IMR-90 (cell line): ENCODE measurements around the gene FJX1. TPM values are rescaled to one million over a fixed set of nuclear protein-coding genes. Genes with fewer than 3 reads are reported as not detected.

Source experiments
- ATAC-seq: fragments of 200-7000 bp; cut with Tn5 transposase; 2 replicates; pipeline ENCODE4 v1.9.1; 2020; ENCODE audit warnings: low read depth, mild to moderate bottlenecking, moderate library complexity
- BruUV-seq: library from RNA; stranded (reverse); fragments of 400-500 nt; replicated peaks from 2 replicates; lab custom pipeline; 2021; lab: Mats Ljungman, UMichigan
- CTCF ChIA-PET: fragments of 300-600 bp; formaldehyde crosslinking; extraction: SDS; loops from one replicate; lab custom pipeline; 2021; ENCODE audit warnings: antibody characterized with exemption; lab: Yijun Ruan, JAX
- POLR2A ChIA-PET: fragments of 300-600 bp; sonication (Branson Sonifier 250); formaldehyde crosslinking; loops from one replicate; lab custom pipeline; 2022; ENCODE audit warnings: antibody characterized with exemption; ENCODE audit not compliant: unreplicated experiment; lab: Charles Lee
- DNase-seq: peaks from one replicate; pipeline ENCODE4 v3.0.0; 2013
- H2AFZ ChIP-seq: replicated peaks from 2 replicates; pipeline ENCODE3; 2013; ENCODE audit warnings: low read length, mild to moderate bottlenecking; ENCODE audit not compliant: poor library complexity
- H2AK5ac ChIP-seq: 2 replicates; pipeline ENCODE4 v1.6.1; 2013; ENCODE audit warnings: low read depth, low read length, inconsistent platforms
- H2AK9ac ChIP-seq: replicated peaks from 2 replicates; pipeline ENCODE3; 2013; ENCODE audit warnings: mild to moderate bottlenecking, low read depth, low read length, moderate library complexity; ENCODE audit not compliant: poor library complexity
- H2BK120ac ChIP-seq: 2 replicates; pipeline ENCODE4 v1.6.1; 2013; ENCODE audit warnings: low read depth, low read length, inconsistent platforms
- H2BK15ac ChIP-seq: 3 replicates; pipeline ENCODE4 v1.6.1; 2013; ENCODE audit warnings: low read depth, low read length, inconsistent platforms
- H2BK20ac ChIP-seq: 2 replicates; pipeline ENCODE4 v1.6.1; 2013; ENCODE audit warnings: low read depth, mild to moderate bottlenecking, inconsistent platforms, low read length, moderate library complexity
- H2BK5ac ChIP-seq: 2 replicates; pipeline ENCODE4 v1.6.1; 2013; ENCODE audit warnings: mild to moderate bottlenecking, low read depth, low read length, inconsistent platforms; ENCODE audit not compliant: poor library complexity, severe bottlenecking
- H3K14ac ChIP-seq: replicated peaks from 2 replicates; pipeline ENCODE4 v1.6.1; 2013; ENCODE audit warnings: low read depth, low read length, inconsistent platforms
- H3K18ac ChIP-seq: 2 replicates; pipeline ENCODE4 v1.6.1; 2013; ENCODE audit warnings: low read depth, low read length, control low read depth
- H3K23ac ChIP-seq: 2 replicates; pipeline ENCODE4 v1.6.1; 2013; ENCODE audit warnings: low read depth, low read length, inconsistent platforms
- H3K27ac ChIP-seq: 2 replicates; pipeline ENCODE4 v1.5.1; 2013; ENCODE audit warnings: mild to moderate bottlenecking, control low read depth, low read length; ENCODE audit not compliant: insufficient read depth
- H3K27me3 ChIP-seq: 2 replicates; pipeline ENCODE4 v1.6.1; 2013; ENCODE audit warnings: low read length; ENCODE audit not compliant: control insufficient read depth, insufficient read depth
- H3K36me3 ChIP-seq: 2 replicates; pipeline ENCODE4 v1.6.1; 2013; ENCODE audit warnings: low read length, mixed read lengths; ENCODE audit not compliant: control insufficient read depth, insufficient read depth
- H3K4ac ChIP-seq: 2 replicates; pipeline ENCODE4 v1.6.1; 2013; ENCODE audit warnings: low read depth, low read length, inconsistent platforms
- H3K4me1 ChIP-seq: 2 replicates; pipeline ENCODE4 v1.6.1; 2013; ENCODE audit warnings: low read length, mixed read lengths; ENCODE audit not compliant: control insufficient read depth, insufficient read depth
- H3K4me2 ChIP-seq: 2 replicates; pipeline ENCODE4 v1.6.1; 2013; ENCODE audit warnings: low read depth, mild to moderate bottlenecking, control low read depth, low read length, moderate library complexity
- H3K4me3 ChIP-seq: 2 replicates; pipeline ENCODE4 v1.5.1; 2013; ENCODE audit warnings: low read depth, mild to moderate bottlenecking, control low read depth, low read length, moderate library complexity; ENCODE audit not compliant: insufficient read depth
- H3K56ac ChIP-seq: 2 replicates; pipeline ENCODE4 v1.6.1; 2013; ENCODE audit warnings: low read length, inconsistent platforms; ENCODE audit not compliant: insufficient read depth; ENCODE audit errors: extremely low read depth
- H3K79me1 ChIP-seq, 2 experiments: 2 replicates each; pipeline ENCODE4 v1.6.1; 2013; ENCODE audit warnings: low read length in 2 of 2, inconsistent platforms in 1 of 2, low read depth in 1 of 2
- H3K9ac ChIP-seq: 2 replicates; pipeline ENCODE4 v1.6.1; 2013; ENCODE audit warnings: low read depth, low read length, control low read depth
- H3K9me1 ChIP-seq: 2 replicates; pipeline ENCODE4 v1.6.1; 2013; ENCODE audit warnings: low read length, inconsistent platforms; ENCODE audit not compliant: insufficient read depth
- H3K9me3 ChIP-seq: 2 replicates; pipeline ENCODE4 v1.6.1; 2013; ENCODE audit warnings: low read length; ENCODE audit not compliant: control insufficient read depth, insufficient read depth
- H4K20me1 ChIP-seq: 2 replicates; pipeline ENCODE4 v1.6.1; 2013; ENCODE audit warnings: low read length, inconsistent platforms; ENCODE audit not compliant: insufficient read depth
- H4K5ac ChIP-seq: 2 replicates; pipeline ENCODE4 v1.6.1; 2013; ENCODE audit warnings: mild to moderate bottlenecking, low read depth, low read length, control low read depth
- H4K8ac ChIP-seq, 2 experiments: 2 replicates each; pipeline ENCODE4 v1.6.1; 2013; ENCODE audit warnings: low read depth in 2 of 2, low read length in 2 of 2, control low read depth in 1 of 2, inconsistent platforms in 1 of 2
- H4K91ac ChIP-seq: 2 replicates; pipeline ENCODE4 v1.6.1; 2013; ENCODE audit warnings: low read depth, low read length, inconsistent platforms; ENCODE audit not compliant: insufficient read depth
- MXI1 ChIP-seq: IDR thresholded peaks from 2 replicates; pipeline ENCODE4 v1.6.1; 2012; ENCODE audit warnings: low read depth, mild to moderate bottlenecking, low read length, moderate library complexity, borderline replicate concordance
- NFE2L2 ChIP-seq: fragments of 150-350 bp; IDR thresholded peaks from 2 replicates; pipeline ENCODE4 v1.6.1; 2016; ENCODE audit warnings: low read depth, mild to moderate bottlenecking, low read length
- WGBS, 2 experiments: methylation state at CpG; one replicate each; pipeline versions ENCODE4 v1.1.5 to v1.1.7; 2013; ENCODE audit warnings: missing lambda C conversion rate in 2 of 2; ENCODE audit not compliant: insufficient read length in 1 of 2; ENCODE audit errors: extremely low coverage in 2 of 2; 5-methylcytosine and 5-hydroxymethylcytosine counted together
- dilution Hi-C: fragments of 300-500 bp; cut with HindIII; formaldehyde crosslinking; loops from one replicate; pipeline ENCODE4 v1.14.3; 2018; ENCODE audit warnings: low sequenced_read_pairs; ENCODE audit not compliant: unreplicated experiment
- in situ Hi-C: fragments of 300-500 bp; cut with MboI; formaldehyde crosslinking; loops from 3 replicates; pipeline ENCODE4 v1.14.3; 2019; ENCODE audit warnings: low sequenced_read_pairs, inconsistent platforms, mixed read lengths
- intact Hi-C: fragments of 100-400 bp; cut with micrococcal nuclease; formaldehyde crosslinking; loops from 2 replicates; pipeline ENCODE4 v1.10.0; 2022
- polyA plus RNA-seq, 3 experiments: library from polyadenylated mRNA; depleted of rRNA; stranded (reverse); fragments of >200 nt; gene quantifications; 2 replicates each; pipeline ENCODE4 v1.2.3, GENCODE V29; 2012; ENCODE audit warnings: low replicate concordance in 1 of 3
- total RNA-seq: library from RNA; depleted of rRNA; stranded (reverse); fragments of >200 nt; gene quantifications from 2 replicates; pipeline ENCODE4 v1.2.3, GENCODE V29; 2012

FJX1 gene
- total and polyA plus RNA-seq, 2 of the 4 experiments (the other 2 are of a cell fraction), result 8.4 to 11.2 TPM

DNA sequence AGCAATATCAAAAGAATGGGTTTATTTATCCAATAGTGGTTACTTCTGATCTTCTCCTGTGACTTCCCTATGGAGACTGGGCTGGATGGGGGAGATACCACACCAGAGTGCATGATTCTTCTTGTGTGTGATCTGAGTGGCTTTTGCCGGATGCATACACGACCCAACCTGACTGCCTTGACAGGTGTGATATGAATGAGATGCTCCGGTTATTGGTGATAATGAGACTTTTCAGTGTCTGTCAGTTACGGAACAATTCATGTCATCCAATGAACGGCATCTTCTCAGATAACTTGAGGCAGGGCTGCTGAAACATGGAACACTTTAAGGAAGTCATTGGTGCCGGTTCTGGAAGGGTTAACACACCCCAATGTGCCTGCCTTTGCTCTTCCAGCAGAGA, 17.7 kb downstream of the FJX1 start:
- CTCF ChIA-PET, result no interaction called here
- in situ Hi-C loops, result no loop called here
- H4K8ac ChIP-seq, result no peak overlapping the region

More for the DNA sequence above, 17.7 kb downstream of the FJX1 start:
- no peak overlapping the region for H3K9ac ChIP-seq
- H2AK5ac ChIP-seq, result peak overlapping the region; percentile 15; the same call in 1 of the 2 replicates
- no peak for TF ChIP-seq MXI1
- TF ChIP-seq NFE2L2, result no peak
- no peak overlapping the region; the same call in 1 of the 2 replicates for H2BK120ac ChIP-seq
- no peak overlapping the region for H3K14ac ChIP-seq
- no peaks in the 10 kb centered on the region for H4K20me1 ChIP-seq
- no peaks in the 10 kb centered on the region for H3K79me1 ChIP-seq
- H3K4me1 ChIP-seq, result peaks cover 2% of the 10 kb centered on the region
- no peak overlapping the region for H3K4me3 ChIP-seq
- no peak overlapping the region for H2BK15ac ChIP-seq
- no peak overlapping the region for H3K56ac ChIP-seq
- H2AFZ ChIP-seq, result no peak overlapping the region
- H3K4ac ChIP-seq, result no peak overlapping the region
- no peak for DNase-seq
- no peak overlapping the region for H3K18ac ChIP-seq
- H3K36me3 ChIP-seq, result no peaks in the 10 kb centered on the region
- BruUV-seq, result no TSS peak
- H3K27ac ChIP-seq, result no peak overlapping the region
- dilution Hi-C loops (no loop called here), intact Hi-C loops (no loop called here)
- POLR2A ChIA-PET, result no interaction called here
- no peak overlapping the region for H4K5ac ChIP-seq
- H3K9me1 ChIP-seq, result 0 out of 2 replicates have a peak, but pooled peaks cover 4% of the 10 kb centered on the region
- no peak overlapping the region for H2AK9ac ChIP-seq
- no peaks in the 10 kb centered on the region for H3K9me3 ChIP-seq
- no peak overlapping the region for H3K23ac ChIP-seq
- no peak for ATAC-seq
- H2BK5ac ChIP-seq, result no peak overlapping the region
- no peaks in the 10 kb centered on the region for H3K27me3 ChIP-seq
- WGBS, 2 experiments, result no CpG with 5 or more reads among the region's 6 CpGs
- H3K4me2 ChIP-seq, result no peak overlapping the region
- no peak overlapping the region for H2BK20ac ChIP-seq
- no peak overlapping the region for H4K91ac ChIP-seq
